ENCODE measurements around the gene GSTA4.
A peak's percentile ranks its signal among the peaks of the same experiment; 100 is the strongest.

Gene GSTA4

DNA sequence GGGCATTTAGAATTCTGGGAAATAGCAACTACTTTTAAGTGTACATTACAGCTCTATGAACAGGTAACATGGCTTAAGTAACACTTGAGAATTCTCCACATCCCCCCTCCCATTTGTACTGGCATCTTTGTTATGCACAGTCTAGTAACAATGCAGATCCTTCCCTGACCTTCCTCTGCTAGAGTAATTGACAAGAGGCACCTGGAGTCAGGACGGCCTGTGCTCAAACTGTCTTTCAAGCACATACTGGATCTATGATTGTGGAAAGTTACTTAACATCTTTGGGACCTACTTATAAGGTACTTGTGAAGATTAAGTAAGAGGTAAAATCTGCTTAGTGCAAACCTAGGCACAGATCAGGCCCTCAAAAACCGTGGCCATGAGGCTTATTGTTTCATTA is 63.7 kb downstream of the GSTA4 start:
- TF ChIP-seq PATZ1 (CRISPR knock-in tag; IDR thresholded peaks at IDR 0.05; ENCODE audit: borderline replicate concordance): no peak
- no peak for TF ChIP-seq ZFP30 (CRISPR knock-in tag; IDR thresholded peaks at IDR 0.05)
- no peak for TF ChIP-seq ZFP3 (CRISPR knock-in tag; IDR thresholded peaks at IDR 0.05)
- no peak for TF ChIP-seq ZNF70 (CRISPR knock-in tag; IDR thresholded peaks at IDR 0.05)
- TF ChIP-seq CREB5 (CRISPR knock-in tag; IDR thresholded peaks at IDR 0.05; ENCODE audit: low read depth): no peak
- TF ChIP-seq, protein P1, sequence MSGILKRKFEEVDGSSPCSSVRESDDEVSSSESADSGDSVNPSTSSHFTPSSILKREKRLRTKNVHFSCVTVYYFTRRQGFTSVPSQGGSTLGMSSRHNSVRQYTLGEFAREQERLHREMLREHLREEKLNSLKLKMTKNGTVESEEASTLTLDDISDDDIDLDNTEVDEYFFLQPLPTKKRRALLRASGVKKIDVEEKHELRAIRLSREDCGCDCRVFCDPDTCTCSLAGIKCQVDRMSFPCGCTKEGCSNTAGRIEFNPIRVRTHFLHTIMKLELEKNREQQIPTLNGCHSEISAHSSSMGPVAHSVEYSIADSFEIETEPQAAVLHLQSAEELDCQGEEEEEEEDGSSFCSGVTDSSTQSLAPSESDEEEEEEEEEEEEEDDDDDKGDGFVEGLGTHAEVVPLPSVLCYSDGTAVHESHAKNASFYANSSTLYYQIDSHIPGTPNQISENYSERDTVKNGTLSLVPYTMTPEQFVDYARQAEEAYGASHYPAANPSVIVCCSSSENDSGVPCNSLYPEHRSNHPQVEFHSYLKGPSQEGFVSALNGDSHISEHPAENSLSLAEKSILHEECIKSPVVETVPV (CRISPR knock-in tag; IDR thresholded peaks at IDR 0.05): no peak
- TF ChIP-seq GLIS3 (CRISPR knock-in tag; IDR thresholded peaks at IDR 0.05): no peak
- no peak for TF ChIP-seq ARNTL (CRISPR knock-in tag; IDR thresholded peaks at IDR 0.05; ENCODE audit: borderline replicate concordance, low read depth)
- TF ChIP-seq SNAI2 (CRISPR knock-in tag; IDR thresholded peaks at IDR 0.05): no peak
- TF ChIP-seq ZNF565 (CRISPR knock-in tag; conservative IDR thresholded peaks at IDR 0.05; ENCODE audit: low read depth): no peak
- TF ChIP-seq BACH2 (CRISPR knock-in tag; IDR thresholded peaks at IDR 0.05; ENCODE audit: borderline replicate concordance): no peak
- no peak for TF ChIP-seq ZC3H10 (CRISPR knock-in tag; IDR thresholded peaks at IDR 0.05)
- no peak for TF ChIP-seq ESRRG (CRISPR knock-in tag; IDR thresholded peaks at IDR 0.05)
- no peak for TF ChIP-seq TSHZ2 (CRISPR knock-in tag; IDR thresholded peaks at IDR 0.05)
- no peak for ATAC-seq

DNA sequence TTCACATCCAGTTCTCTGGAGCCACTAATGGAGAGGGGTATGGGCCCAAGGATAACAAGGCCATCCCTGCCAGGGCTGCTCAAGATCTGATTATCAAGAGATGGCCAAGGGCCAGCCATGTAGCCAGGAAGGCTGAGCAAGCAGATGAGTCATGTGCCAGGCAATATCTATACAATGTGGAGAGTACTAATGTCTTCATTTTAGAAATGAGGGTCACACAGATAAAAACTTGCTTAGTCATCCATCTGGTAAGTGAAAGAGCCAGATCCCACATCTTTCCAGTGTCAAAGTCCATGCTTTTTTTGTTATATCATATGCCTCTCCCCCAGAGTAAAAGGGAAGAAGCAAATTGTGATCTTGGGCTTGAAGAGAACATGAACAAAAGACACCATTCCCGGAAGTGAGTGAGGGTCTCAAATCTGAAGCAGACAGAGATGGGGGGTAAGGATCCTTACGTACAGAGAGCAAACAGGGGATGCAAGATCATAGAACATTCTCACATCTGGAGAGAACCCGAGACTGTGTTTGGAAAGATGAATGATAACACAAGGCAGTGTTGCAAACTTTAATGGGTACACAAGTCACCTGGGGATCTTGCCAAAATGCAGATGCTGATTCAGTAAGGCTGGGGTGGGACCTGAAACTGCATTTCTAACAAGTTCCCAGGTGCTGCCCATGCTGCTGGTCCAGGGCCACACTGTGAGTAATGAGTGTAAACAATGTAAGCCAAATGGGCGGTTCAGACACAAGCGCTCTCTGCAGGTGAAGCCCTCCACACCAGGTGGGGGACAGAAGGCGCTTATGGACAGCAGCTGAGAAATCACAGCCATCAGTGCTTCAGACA is 65.5 kb downstream of the GSTA4 start:
- ATAC-seq: peak; percentile 97
- TF ChIP-seq ISL1 (CRISPR knock-in tag; IDR thresholded peaks at IDR 0.05): peak; percentile 78
- TF ChIP-seq RARB (CRISPR knock-in tag; IDR thresholded peaks at IDR 0.05): no peak

Data from SK-N-SH treated with all-trans-retinoic acid at 6 μM for 48 hours (cell line).